Neural progenitor cell (in vitro differentiated cells): ENCODE measurements around the gene SLC1A1. TPM values are rescaled to one million over a fixed set of nuclear protein-coding genes. Genes with fewer than 3 reads are reported as not detected.

Experiments used
- DNase-seq: peaks from one replicate; pipeline ENCODE4 v3.0.0-alpha.2; 2016; ENCODE audit warnings: low spot score
- H2AFZ ChIP-seq: fragments of 200-600 bp; sonication (generic); replicated peaks from 2 replicates; pipeline ENCODE4 v1.6.1; 2016; ENCODE audit warnings: antibody characterized with exemption
- H3F3A ChIP-seq: fragments of 200-600 bp; sonication (generic); 2 replicates; pipeline ENCODE4 v1.6.1; 2016; ENCODE audit warnings: antibody characterized with exemption, low read depth
- H3K27ac ChIP-seq: fragments of 200-600 bp; sonication (generic); 2 replicates; pipeline ENCODE4 v1.5.1; 2016; ENCODE audit warnings: mild to moderate bottlenecking
- H3K27me3 ChIP-seq: fragments of 200-600 bp; sonication (generic); 2 replicates; pipeline ENCODE4 v1.6.1; 2016; ENCODE audit warnings: mild to moderate bottlenecking, moderate library complexity
- H3K36me3 ChIP-seq: fragments of 200-600 bp; sonication (generic); 2 replicates; pipeline ENCODE4 v1.5.1; 2016
- H3K4me1 ChIP-seq: fragments of 200-600 bp; sonication (generic); 2 replicates; pipeline ENCODE4 v1.6.1; 2016; ENCODE audit warnings: mixed run types
- H3K4me2 ChIP-seq: fragments of 200-600 bp; sonication (generic); 2 replicates; pipeline ENCODE4 v1.6.1; 2016
- H3K4me3 ChIP-seq: fragments of 200-600 bp; sonication (generic); 2 replicates; pipeline ENCODE4 v1.5.1; 2016
- H3K79me2 ChIP-seq: fragments of 200-600 bp; sonication (generic); 2 replicates; pipeline ENCODE4 v1.6.1; 2016; ENCODE audit warnings: low read depth
- H3K9ac ChIP-seq: fragments of 200-600 bp; sonication (generic); 2 replicates; pipeline ENCODE4 v1.6.1; 2016
- H3K9me3 ChIP-seq: fragments of 200-600 bp; sonication (generic); 2 replicates; pipeline ENCODE4 v1.5.1; 2016; ENCODE audit warnings: low read depth
- H4K20me1 ChIP-seq: fragments of 200-600 bp; sonication (generic); 2 replicates; pipeline ENCODE4 v1.6.1; 2016; ENCODE audit warnings: low read depth
- H3K27ac Mint-ChIP-seq: 3 replicates; pipeline ENCODE4 v1.8.0; 2021; ENCODE audit warnings: mixed read lengths
- H3K27me3 Mint-ChIP-seq: 2 replicates; pipeline ENCODE4 v1.8.0; 2022; ENCODE audit warnings: low read depth, mild to moderate bottlenecking, inconsistent platforms, moderate library complexity, mixed read lengths; ENCODE audit not compliant: insufficient read depth
- H3K36me3 Mint-ChIP-seq: 3 replicates; pipeline ENCODE4 v1.8.0; 2021; ENCODE audit warnings: mixed read lengths
- H3K4me1 Mint-ChIP-seq: 3 replicates; pipeline ENCODE4 v1.8.0; 2021; ENCODE audit warnings: mixed read lengths
- H3K4me3 Mint-ChIP-seq: 3 replicates; pipeline ENCODE4 v1.8.0; 2021; ENCODE audit warnings: mild to moderate bottlenecking, moderate library complexity, mixed read lengths
- H3K9me3 Mint-ChIP-seq: 3 replicates; pipeline ENCODE4 v1.8.0; 2020; ENCODE audit warnings: mixed read lengths
- CTCF ChIP-seq: fragments of 200-600 bp; sonication (generic); IDR thresholded peaks from 2 replicates; pipeline ENCODE4 v1.5.1; 2017; ENCODE audit warnings: antibody characterized with exemption, mild to moderate bottlenecking
- EZH2 ChIP-seq: fragments of 200-600 bp; sonication (generic); IDR thresholded peaks from 2 replicates; pipeline ENCODE4 v1.6.1; 2017; ENCODE audit warnings: antibody characterized with exemption, mild to moderate bottlenecking, moderate library complexity
- EZH2phosphoT487 ChIP-seq: fragments of 200-600 bp; sonication (generic); IDR thresholded peaks from 2 replicates; pipeline ENCODE4 v1.6.1; 2017; ENCODE audit warnings: antibody characterized with exemption
- total RNA-seq: library from RNA; depleted of rRNA; stranded (reverse); fragments of >200 nt; gene quantifications from 2 replicates; pipeline ENCODE4 v1.2.3, GENCODE V29; 2015; ENCODE audit warnings: low replicate concordance

The SLC1A1 gene
- total RNA-seq, 1 donor from 2014 or later, result 16.2 TPM

- H3K79me2 ChIP-seq, result no peaks in the 10 kb centered on the region
- H4K20me1 ChIP-seq, result no peaks in the 10 kb centered on the region
- no peaks in the 10 kb centered on the region for H3K9me3 Mint-ChIP-seq
- H3K36me3 ChIP-seq, result no peaks in the 10 kb centered on the region
- H3K4me3 ChIP-seq, result no peak overlapping the region
- no peaks in the 10 kb centered on the region for H3K4me1 ChIP-seq
- H3K27me3 ChIP-seq, result no peaks in the 10 kb centered on the region
- H3F3A ChIP-seq, result no peaks in the 10 kb centered on the region
- no peak overlapping the region for H3K27ac ChIP-seq
- H2AFZ ChIP-seq, result no peak overlapping the region
- H3K9ac ChIP-seq, result no peak overlapping the region
- peaks cover 2% of the 10 kb centered on the region for H3K4me1 Mint-ChIP-seq
- no peaks in the 10 kb centered on the region for H3K9me3 ChIP-seq
- H3K36me3 Mint-ChIP-seq, result no peaks in the 10 kb centered on the region
- H3K27me3 Mint-ChIP-seq, result peaks cover 4% of the 10 kb centered on the region
- no peak for DNase-seq
- TF ChIP-seq EZH2phosphoT487, result no peak
- TF ChIP-seq EZH2, result no peak
- TF ChIP-seq CTCF, result no peak
- no peak overlapping the region for H3K4me2 ChIP-seq
- H3K4me3 Mint-ChIP-seq, result no peak overlapping the region
- no peak overlapping the region for H3K27ac Mint-ChIP-seq
Observed at GRCh38 chr9:4497395-4497794, 7.1 kb downstream of the SLC1A1 start.

GRCh38 chr9:4497855-4498254 is 7.6 kb downstream of the SLC1A1 start:
- Histone ChIP-seq H2AFZ (no peak overlapping the region), H3K79me2 (no peaks in the 10 kb centered on the region), H3K27ac (no peak overlapping the region), H3K4me2 (no peak overlapping the region), H3K9me3 (no peaks in the 10 kb centered on the region), H3F3A (no peaks in the 10 kb centered on the region), H3K27me3 (no peaks in the 10 kb centered on the region), H3K4me1 (no peaks in the 10 kb centered on the region), H3K9ac (no peak overlapping the region), H4K20me1 (no peaks in the 10 kb centered on the region), H3K4me3 (no peak overlapping the region), H3K36me3 (no peaks in the 10 kb centered on the region)
- no peak overlapping the region for H3K4me3 Mint-ChIP-seq
- no peaks in the 10 kb centered on the region for H3K36me3 Mint-ChIP-seq
- H3K27me3 Mint-ChIP-seq, result peaks cover 4% of the 10 kb centered on the region
- H3K27ac Mint-ChIP-seq, result no peak overlapping the region
- peaks cover 2% of the 10 kb centered on the region for H3K4me1 Mint-ChIP-seq
- DNase-seq, result no peak
- TF ChIP-seq CTCF (no peak), EZH2phosphoT487 (no peak), EZH2 (no peak)
- H3K9me3 Mint-ChIP-seq, result no peaks in the 10 kb centered on the region

- H3K27ac Mint-ChIP-seq, result no peak overlapping the region
- H3K4me1 ChIP-seq, result no peaks in the 10 kb centered on the region
- H3K4me3 Mint-ChIP-seq, result no peak overlapping the region
- peaks cover 2% of the 10 kb centered on the region for H3K4me1 Mint-ChIP-seq
- no peaks in the 10 kb centered on the region for H4K20me1 ChIP-seq
- peaks cover 4% of the 10 kb centered on the region for H3K27me3 Mint-ChIP-seq
- H3K79me2 ChIP-seq, result no peaks in the 10 kb centered on the region
- no peaks in the 10 kb centered on the region for H3K9me3 Mint-ChIP-seq
- no peaks in the 10 kb centered on the region for H3K36me3 Mint-ChIP-seq
- TF ChIP-seq EZH2 (no peak), CTCF (no peak), EZH2phosphoT487 (no peak)
- no peaks in the 10 kb centered on the region for H3F3A ChIP-seq
- H3K27ac ChIP-seq, result no peak overlapping the region
- no peak overlapping the region for H3K4me3 ChIP-seq
- H3K9me3 ChIP-seq, result no peaks in the 10 kb centered on the region
- H3K36me3 ChIP-seq, result no peaks in the 10 kb centered on the region
- H3K9ac ChIP-seq, result no peak overlapping the region
- no peak overlapping the region for H3K4me2 ChIP-seq
- no peak for DNase-seq
- H2AFZ ChIP-seq, result no peak overlapping the region
- no peaks in the 10 kb centered on the region for H3K27me3 ChIP-seq
Observed at GRCh38 chr9:4499917-4500316, 9.6 kb downstream of the SLC1A1 start.

GRCh38 chr9:4501147-4501507 is 10.9 kb downstream of the SLC1A1 start:
- no peak overlapping the region for H3K27ac Mint-ChIP-seq
- H2AFZ ChIP-seq, result no peak overlapping the region

More at GRCh38 chr9:4501147-4501507, 10.9 kb downstream of the SLC1A1 start:
- no peak overlapping the region for H3K9ac ChIP-seq
- no peak for TF ChIP-seq CTCF
- no peak for TF ChIP-seq EZH2
- TF ChIP-seq EZH2phosphoT487, result no peak
- H3K4me2 ChIP-seq, result no peak overlapping the region
- H3K9me3 ChIP-seq, result no peaks in the 10 kb centered on the region
- no peaks in the 10 kb centered on the region for H3K36me3 Mint-ChIP-seq
- H3K27ac ChIP-seq, result no peak overlapping the region
- no peaks in the 10 kb centered on the region for H3F3A ChIP-seq
- H3K9me3 Mint-ChIP-seq, result no peaks in the 10 kb centered on the region
- H3K27me3 ChIP-seq, result no peaks in the 10 kb centered on the region
- no peaks in the 10 kb centered on the region for H3K4me1 ChIP-seq
- H3K79me2 ChIP-seq, result no peaks in the 10 kb centered on the region
- no peaks in the 10 kb centered on the region for H3K27me3 Mint-ChIP-seq
- H3K36me3 ChIP-seq, result no peaks in the 10 kb centered on the region
- H3K4me3 ChIP-seq, result no peak overlapping the region
- H3K4me3 Mint-ChIP-seq, result no peak overlapping the region
- H4K20me1 ChIP-seq, result no peaks in the 10 kb centered on the region
- no peak for DNase-seq
- H3K4me1 Mint-ChIP-seq, result peaks cover 2% of the 10 kb centered on the region
